GM21737 (cell line): Measurements from ENCODE around the gene FHIT.
"Not testable (repeated sequence)": the region's sequence is repeated elsewhere in the genome, so short reads cannot be mapped to it uniquely, and the experiment has no call there.

ENCODE experiments used
- ATAC-seq: cut with Tn5 transposase; IDR thresholded peaks from one replicate; pipeline ENCODE4 v1.9.1; 2021; ENCODE audit warnings: mild to moderate bottlenecking, moderate library complexity; ENCODE audit not compliant: unreplicated experiment

Gene FHIT

DNA sequence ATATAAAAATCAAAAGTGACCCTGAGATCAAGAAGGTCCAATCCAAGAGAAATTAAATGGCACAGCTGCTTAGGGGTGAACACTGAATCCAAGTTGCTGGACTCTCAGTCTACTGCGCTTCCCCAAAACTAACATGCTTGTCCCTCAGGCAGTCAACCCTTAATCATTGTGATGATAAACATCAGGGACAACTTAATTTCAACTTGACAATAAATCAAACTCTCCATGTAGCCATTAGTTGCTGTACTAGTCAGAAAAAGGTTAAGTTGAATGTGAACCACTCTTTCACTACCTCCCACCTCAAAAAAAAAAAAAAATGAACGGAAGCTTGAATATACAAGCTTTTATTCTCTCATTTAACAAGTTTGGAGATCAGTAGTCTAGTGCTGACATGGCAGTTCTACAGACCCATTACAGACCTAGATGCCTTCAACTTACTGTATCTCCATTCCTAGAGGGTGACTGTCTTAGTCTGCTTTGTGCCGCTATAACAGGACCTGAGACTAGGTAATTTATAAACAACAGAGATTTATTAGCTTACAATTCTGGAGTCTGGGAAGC lies 185.7 kb downstream of the FHIT start:
- no peak for ATAC-seq

DNA sequence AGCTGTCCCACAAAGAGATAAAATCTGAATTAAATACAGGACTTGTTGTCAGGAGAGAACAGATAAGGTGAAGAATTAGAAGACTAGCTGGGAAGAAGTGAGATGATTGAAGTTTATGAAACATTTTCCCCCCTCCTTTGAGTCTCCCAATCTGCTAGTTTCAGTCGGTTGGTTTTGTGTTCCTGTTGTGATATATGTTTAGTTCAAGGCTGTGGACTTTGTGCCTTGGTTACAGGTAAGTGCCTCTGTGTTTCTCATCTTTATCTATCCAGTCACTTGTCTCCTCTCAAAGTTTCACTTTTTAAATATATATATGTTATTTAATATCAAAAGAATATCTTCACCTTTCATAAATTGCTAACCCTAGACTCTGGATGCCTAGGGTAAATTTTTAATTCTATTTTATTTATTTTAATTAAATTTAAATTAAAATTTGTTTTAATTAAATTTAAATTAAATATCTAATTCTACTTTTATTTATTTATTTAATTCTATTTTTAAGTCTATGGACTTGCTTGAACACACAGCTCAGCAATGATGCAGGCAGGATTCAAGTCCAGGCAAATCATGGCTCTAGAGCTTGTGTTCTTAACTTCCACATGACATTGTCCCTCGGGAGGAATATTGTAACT lies 190.0 kb downstream of the FHIT start:
- ATAC-seq, result no peak

DNA sequence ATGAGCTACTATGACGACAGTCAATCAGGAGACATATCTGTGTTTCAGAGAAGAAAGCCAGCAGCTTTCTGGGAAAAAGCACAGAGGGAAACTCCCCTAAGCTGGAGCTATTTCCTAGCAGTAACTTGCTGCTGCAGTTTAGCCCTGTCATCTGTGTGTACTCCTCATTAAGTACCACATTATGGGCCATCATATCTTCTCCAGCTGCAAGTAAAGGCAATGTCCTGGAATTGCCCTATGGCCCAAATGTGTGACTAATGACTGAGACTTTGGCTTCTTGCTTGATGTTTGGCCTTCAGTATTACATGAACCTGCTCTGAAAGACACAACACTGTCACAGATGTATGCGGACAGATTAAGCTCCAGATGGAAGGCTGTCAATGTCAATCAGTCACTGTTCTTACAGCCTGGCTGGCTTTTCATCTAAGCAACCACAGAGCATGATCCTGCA lies 190.8 kb downstream of the FHIT start:
- no peak for ATAC-seq

GRCh38 chr3:61058836-61059235 lies 192.4 kb downstream of the FHIT start:
- ATAC-seq, result no peak

- no peak for ATAC-seq
Observed at GRCh38 chr3:61057464-61057863, 193.8 kb downstream of the FHIT start.

DNA sequence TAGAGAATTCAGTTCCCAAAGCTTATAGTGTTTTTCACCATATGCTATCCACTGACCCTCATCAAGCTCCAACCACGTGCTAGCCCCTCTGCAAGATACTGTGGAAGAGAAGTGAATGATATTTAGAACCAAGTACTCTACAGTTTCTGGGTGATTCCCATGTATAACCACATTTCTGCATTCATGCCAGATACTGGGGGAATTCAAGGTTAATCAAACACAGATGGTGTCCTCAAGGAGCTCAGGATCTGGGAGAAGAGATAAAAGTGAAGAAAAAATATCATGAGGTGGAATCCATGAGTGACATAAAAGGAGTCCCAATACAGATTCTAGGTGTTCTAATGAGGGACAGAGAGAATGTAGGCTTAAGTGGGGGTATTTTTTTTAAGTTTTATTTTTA lies 195.8 kb downstream of the FHIT start:
- ATAC-seq, result no peak

GRCh38 chr3:61053781-61054496 lies 197.3 kb downstream of the FHIT start:
- ATAC-seq, result no peak

- ATAC-seq, result no peak
Observed at GRCh38 chr3:61052851-61053250, 198.4 kb downstream of the FHIT start.

- ATAC-seq, result no peak
Observed at GRCh38 chr3:61051666-61052065, 199.6 kb downstream of the FHIT start.

DNA sequence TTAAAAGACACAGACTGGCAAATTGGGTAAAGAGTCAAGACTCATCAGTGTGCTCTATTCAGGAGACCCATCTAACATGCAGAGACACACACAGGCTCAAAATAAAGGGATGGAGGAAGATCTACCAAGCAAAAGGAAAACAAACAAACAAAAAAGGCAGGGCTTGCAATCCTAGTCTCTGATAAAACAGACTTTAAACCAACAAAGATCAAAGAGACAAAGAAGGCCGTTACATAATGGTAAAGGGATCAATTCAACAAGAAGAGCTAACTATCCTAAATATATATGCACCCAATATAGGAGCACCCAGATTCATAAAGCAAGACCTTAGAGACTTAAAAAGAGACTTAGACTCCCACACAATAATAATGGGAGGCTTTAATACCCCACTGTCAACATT lies 206.1 kb downstream of the FHIT start:
- not testable (repeated sequence) for ATAC-seq

GRCh38 chr3:61043156-61043555 lies 208.1 kb downstream of the FHIT start:
- no peak for ATAC-seq

GRCh38 chr3:61040618-61041017 lies 210.6 kb downstream of the FHIT start:
- no peak for ATAC-seq

GRCh38 chr3:61035573-61035972 lies 215.7 kb downstream of the FHIT start:
- no peak for ATAC-seq

- no peak for ATAC-seq
Observed at GRCh38 chr3:61032991-61033390, 218.3 kb downstream of the FHIT start.

DNA sequence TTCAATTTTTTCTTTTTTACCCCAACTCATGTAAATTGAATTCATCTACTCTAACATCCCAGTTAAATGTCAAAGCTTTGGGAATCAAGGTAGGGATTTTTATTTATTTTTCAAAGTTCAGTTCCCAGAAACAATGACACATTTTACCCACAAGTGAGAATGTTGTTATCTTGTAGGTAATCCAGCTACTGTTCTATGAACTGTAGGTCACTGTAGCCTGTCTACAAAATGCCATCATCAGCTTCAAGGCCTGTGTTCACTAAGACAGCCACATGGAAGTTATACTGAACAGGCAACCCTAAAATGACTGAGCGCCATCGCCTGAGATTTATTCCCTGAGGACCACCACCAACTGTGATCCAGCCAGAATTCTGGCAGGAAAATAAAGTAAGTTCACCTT lies 219.7 kb downstream of the FHIT start:
- no peak for ATAC-seq

DNA sequence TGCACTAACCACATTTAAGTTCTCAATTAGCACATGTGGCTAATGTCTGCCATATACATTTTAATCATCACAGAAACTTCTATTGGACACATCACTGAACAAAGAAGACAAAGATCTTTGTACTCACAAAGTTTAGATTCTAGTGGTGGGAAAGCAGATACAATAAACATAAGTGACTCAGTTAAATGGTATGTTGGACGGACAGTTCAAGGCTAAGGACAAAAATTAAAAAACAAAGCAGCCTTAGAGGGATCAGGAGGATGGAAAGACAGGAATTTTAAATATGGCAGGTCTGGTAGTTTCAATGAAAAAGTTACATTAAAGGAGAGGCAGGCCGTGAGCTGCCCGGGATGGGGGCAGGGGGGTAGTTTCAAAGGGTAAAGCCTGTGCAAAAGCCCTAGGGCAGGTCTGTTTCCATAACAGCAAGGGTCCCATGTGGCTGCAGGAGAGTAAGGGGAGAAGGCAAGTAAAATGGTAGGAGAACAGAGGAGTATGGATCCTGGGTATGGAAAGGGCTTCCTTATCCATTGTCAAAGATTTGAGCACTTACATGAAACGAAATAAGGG lies 220.7 kb downstream of the FHIT start:
- no peak for ATAC-seq

DNA sequence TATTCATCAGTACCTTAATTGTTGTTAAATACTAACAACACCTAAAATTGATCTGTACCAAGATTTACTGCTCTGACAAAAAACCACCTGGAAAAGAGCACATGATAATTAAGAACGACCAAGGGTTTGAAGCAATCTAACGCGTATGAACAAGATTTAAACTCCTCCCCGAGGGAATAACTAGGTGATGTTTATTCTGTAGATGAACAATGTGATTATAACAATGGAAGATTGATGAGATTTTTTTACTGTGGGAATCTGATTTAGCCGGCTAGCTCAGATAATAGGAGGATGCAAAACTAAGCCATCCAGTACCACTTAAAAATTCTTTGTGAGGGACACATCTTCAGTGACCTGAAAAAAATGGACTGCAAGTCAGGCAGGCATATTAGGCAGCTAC lies 222.1 kb downstream of the FHIT start:
- ATAC-seq, result no peak

DNA sequence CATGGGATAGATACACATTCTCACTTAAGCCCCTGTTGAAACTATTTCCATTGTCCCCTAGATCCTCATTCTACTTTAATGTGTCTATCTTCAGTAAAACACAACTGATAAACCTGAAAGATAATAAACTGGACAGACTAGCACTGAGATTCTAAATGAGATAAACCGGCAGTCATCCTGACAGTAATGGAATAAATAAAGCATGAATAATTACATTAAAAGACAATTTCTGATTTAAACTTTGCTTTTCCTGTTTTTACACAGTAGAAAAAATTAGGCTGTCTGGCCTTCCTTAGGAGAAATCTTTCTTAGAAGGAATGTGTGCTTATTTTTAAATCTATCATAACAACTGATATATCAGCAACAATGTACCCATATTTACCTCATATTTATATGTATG lies 232.4 kb downstream of the FHIT start:
- no peak for ATAC-seq

GRCh38 chr3:61017028-61017427 lies 234.2 kb downstream of the FHIT start:
- ATAC-seq, result not testable (repeated sequence)

DNA sequence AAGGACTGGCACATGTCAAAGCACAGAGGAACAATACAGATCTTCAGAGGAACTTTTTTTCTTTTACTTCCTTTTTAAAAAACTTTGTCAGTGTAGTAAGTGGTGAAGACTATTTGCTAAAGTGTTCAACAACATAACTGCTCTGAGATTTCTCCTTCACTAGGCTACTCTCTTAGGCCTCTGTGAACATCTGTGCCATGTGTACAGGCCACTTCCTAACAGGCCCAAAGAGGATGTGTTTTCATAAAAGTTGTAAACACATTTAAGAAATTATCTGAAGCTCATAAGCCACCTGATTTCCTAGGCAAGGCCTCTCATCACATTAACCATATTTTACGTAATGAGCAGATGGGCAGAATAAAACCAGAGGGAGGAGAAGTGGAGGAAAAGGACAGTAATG lies 235.4 kb downstream of the FHIT start:
- ATAC-seq, result no peak

GRCh38 chr3:61015408-61015807 lies 235.8 kb downstream of the FHIT start:
- no peak for ATAC-seq

GRCh38 chr3:61008998-61009380 lies 242.3 kb downstream of the FHIT start:
- ATAC-seq, result no peak
